MM.1S (cell line): Measurements from ENCODE around the gene CCNJ.
A peak's percentile ranks its signal among the peaks of the same experiment; 100 is the strongest.
"Not testable (repeated sequence)": the region's sequence is repeated elsewhere in the genome, so short reads cannot be mapped to it uniquely, and the experiment has no call there.

Experiments
- DNase-seq: peaks from one replicate; pipeline ENCODE4 v3.0.0-alpha.2; 2015
- H2AFZ ChIP-seq: fragments of 300-600 bp; sonication (generic); 2 replicates; pipeline ENCODE4 v1.6.0; 2016; ENCODE audit warnings: antibody characterized with exemption, low read length
- H3F3A ChIP-seq: fragments of 300-600 bp; sonication (generic); 2 replicates; pipeline ENCODE4 v1.6.1; 2016; ENCODE audit warnings: mild to moderate bottlenecking, antibody characterized with exemption, low read length, moderate library complexity, mixed read lengths; ENCODE audit not compliant: insufficient read depth
- H3K27ac ChIP-seq: fragments of 300-600 bp; sonication (generic); 2 replicates; pipeline ENCODE4 v1.5.1; 2016; ENCODE audit warnings: mild to moderate bottlenecking, low read length
- H3K27me3 ChIP-seq: fragments of 300-600 bp; sonication (generic); replicated peaks from 2 replicates; pipeline ENCODE4 v1.6.0; 2016; ENCODE audit warnings: low read length; ENCODE audit not compliant: insufficient read depth
- H3K36me3 ChIP-seq: fragments of 300-600 bp; sonication (generic); replicated peaks from 2 replicates; pipeline ENCODE4 v1.6.1; 2016; ENCODE audit warnings: mild to moderate bottlenecking, low read length, mixed read lengths; ENCODE audit not compliant: insufficient read depth
- H3K4me1 ChIP-seq: fragments of 300-600 bp; sonication (generic); 2 replicates; pipeline ENCODE4 v1.6.1; 2016; ENCODE audit warnings: low read length, mixed read lengths
- H3K4me2 ChIP-seq: fragments of 300-600 bp; sonication (generic); 2 replicates; pipeline ENCODE4 v1.6.0; 2016; ENCODE audit warnings: low read depth, low read length
- H3K4me3 ChIP-seq: fragments of 300-600 bp; sonication (generic); 2 replicates; pipeline ENCODE4 v1.5.1; 2016; ENCODE audit warnings: low read length, mixed read lengths
- H3K79me2 ChIP-seq: fragments of 300-600 bp; sonication (generic); 2 replicates; pipeline ENCODE4 v1.6.1; 2016; ENCODE audit warnings: mixed run types, low read length, mixed read lengths
- H3K9ac ChIP-seq: fragments of 300-600 bp; sonication (generic); 2 replicates; pipeline ENCODE4 v1.6.1; 2016; ENCODE audit warnings: low read length, mixed read lengths
- H3K9me2 ChIP-seq: fragments of 300-600 bp; sonication (generic); replicated peaks from 2 replicates; pipeline ENCODE4 v1.6.1; 2016; ENCODE audit warnings: mild to moderate bottlenecking, low read length, mixed read lengths; ENCODE audit not compliant: insufficient read depth
- H3K9me3 ChIP-seq: fragments of 300-600 bp; sonication (generic); replicated peaks from 2 replicates; pipeline ENCODE4 v1.6.1; 2016; ENCODE audit warnings: mild to moderate bottlenecking, low read length, mixed read lengths; ENCODE audit not compliant: insufficient read depth
- H4K20me1 ChIP-seq: fragments of 300-600 bp; sonication (generic); 2 replicates; pipeline ENCODE4 v1.6.1; 2016; ENCODE audit warnings: mild to moderate bottlenecking, low read length, moderate library complexity, mixed read lengths; ENCODE audit not compliant: insufficient read depth
- CTCF ChIP-seq: fragments of 300-600 bp; sonication (generic); IDR thresholded peaks from 2 replicates; pipeline ENCODE4 v1.5.1; 2016; ENCODE audit warnings: antibody characterized with exemption, low read length, mixed read lengths
- EZH2 ChIP-seq: fragments of 300-600 bp; sonication (generic); optimal IDR thresholded peaks from 2 replicates; pipeline ENCODE3; 2017; ENCODE audit warnings: low read depth, mild to moderate bottlenecking, antibody characterized with exemption, low read length, mixed read lengths
- EZH2phosphoT487 ChIP-seq: fragments of 300-600 bp; sonication (generic); IDR thresholded peaks from 2 replicates; pipeline ENCODE4 v1.6.1; 2018; ENCODE audit warnings: antibody characterized with exemption, low read length

Gene CCNJ

GRCh38 chr10:96043893-96044715, 721 bp downstream of the CCNJ start:
- Histone ChIP-seq H3F3A (no peaks in the 10 kb centered on the region), H3K4me2 (peak overlapping the region; percentile 66), H3K27ac (no peak overlapping the region; the same call in 1 of the 2 replicates), H3K36me3 (no peaks in the 10 kb centered on the region), H3K4me3 (peak overlapping the region; percentile 79), H3K9me3 (no peaks in the 10 kb centered on the region), H3K4me1 (no peaks in the 10 kb centered on the region), H3K27me3 (no peaks in the 10 kb centered on the region), H3K9ac (peak overlapping the region; percentile 65; the same call in 1 of the 2 replicates), H3K79me2 (no peaks in the 10 kb centered on the region), H4K20me1 (no peaks in the 10 kb centered on the region), H3K9me2 (no peaks in the 10 kb centered on the region), H2AFZ (peak overlapping the region; percentile 51)
- TF ChIP-seq EZH2phosphoT487: no peak
- DNase-seq: peak; percentile 31

DNA sequence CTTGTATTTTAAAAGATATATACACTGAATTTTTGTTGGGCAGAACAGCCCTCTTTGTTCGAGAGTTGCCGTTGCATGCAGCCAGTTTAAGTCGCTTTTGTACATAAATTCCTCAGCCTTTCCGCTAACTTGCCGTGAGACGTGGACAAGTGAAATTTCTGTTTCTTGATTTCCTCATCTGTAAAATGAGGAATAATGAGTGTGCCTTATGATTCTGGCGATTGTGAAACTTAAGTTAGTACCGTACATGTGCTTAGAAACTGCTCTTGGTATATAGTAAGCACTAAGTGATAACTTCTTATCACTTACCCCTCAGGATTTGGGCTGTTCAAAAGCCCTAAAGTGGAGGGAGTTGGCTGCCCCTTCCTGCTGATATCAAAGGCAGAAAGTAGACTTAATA, 1.4 kb downstream of the CCNJ start:
- peak overlapping the region; percentile 79 for H3K4me3 ChIP-seq
- TF ChIP-seq EZH2phosphoT487 (no peak), CTCF (no peak), EZH2 (no peak)
- H3K36me3 ChIP-seq: no peaks in the 10 kb centered on the region
- H3K27me3 ChIP-seq: no peaks in the 10 kb centered on the region
- DNase-seq: no peak
- peak overlapping the region; percentile 51 for H2AFZ ChIP-seq
- no peaks in the 10 kb centered on the region for H3K79me2 ChIP-seq
- peak overlapping the region; percentile 65; the same call in 1 of the 2 replicates for H3K9ac ChIP-seq
- no peaks in the 10 kb centered on the region for H3K4me1 ChIP-seq
- H3K9me2 ChIP-seq: no peaks in the 10 kb centered on the region
- peak overlapping the region; percentile 66 for H3K4me2 ChIP-seq
- no peaks in the 10 kb centered on the region for H3F3A ChIP-seq
- H3K9me3 ChIP-seq: no peaks in the 10 kb centered on the region
- no peak overlapping the region for H3K27ac ChIP-seq
- H4K20me1 ChIP-seq: no peaks in the 10 kb centered on the region

DNA sequence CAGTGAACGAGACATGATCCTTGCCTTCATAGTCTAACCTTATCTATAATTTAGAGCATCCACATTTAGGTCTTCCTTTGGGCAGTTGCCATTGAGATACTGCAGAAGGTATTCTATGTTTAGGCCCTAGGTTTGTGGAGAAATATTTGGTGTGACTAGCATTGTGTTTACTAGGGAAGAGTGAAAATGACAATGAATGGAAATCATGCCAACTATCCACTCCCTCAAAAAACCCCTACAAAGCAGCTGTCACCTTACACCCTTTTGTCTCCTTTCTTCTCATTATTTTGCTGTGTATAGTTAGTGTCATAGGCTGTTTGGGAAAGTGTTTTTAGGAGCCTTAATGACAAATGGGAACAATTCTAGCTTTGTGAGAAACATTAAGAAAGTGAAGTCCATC, 3.2 kb downstream of the CCNJ start:
- Histone ChIP-seq H3F3A (no peaks in the 10 kb centered on the region), H3K4me3 (no peak overlapping the region), H3K36me3 (no peaks in the 10 kb centered on the region), H3K27ac (no peak overlapping the region), H3K4me2 (no peak overlapping the region), H3K9me2 (no peaks in the 10 kb centered on the region), H3K9ac (no peak overlapping the region), H2AFZ (no peak overlapping the region), H3K9me3 (no peaks in the 10 kb centered on the region), H3K4me1 (no peaks in the 10 kb centered on the region), H3K27me3 (no peaks in the 10 kb centered on the region), H3K79me2 (no peaks in the 10 kb centered on the region), H4K20me1 (no peaks in the 10 kb centered on the region)
- no peak for DNase-seq
- no peak for TF ChIP-seq CTCF
- TF ChIP-seq EZH2phosphoT487: no peak
- no peak for TF ChIP-seq EZH2

DNA sequence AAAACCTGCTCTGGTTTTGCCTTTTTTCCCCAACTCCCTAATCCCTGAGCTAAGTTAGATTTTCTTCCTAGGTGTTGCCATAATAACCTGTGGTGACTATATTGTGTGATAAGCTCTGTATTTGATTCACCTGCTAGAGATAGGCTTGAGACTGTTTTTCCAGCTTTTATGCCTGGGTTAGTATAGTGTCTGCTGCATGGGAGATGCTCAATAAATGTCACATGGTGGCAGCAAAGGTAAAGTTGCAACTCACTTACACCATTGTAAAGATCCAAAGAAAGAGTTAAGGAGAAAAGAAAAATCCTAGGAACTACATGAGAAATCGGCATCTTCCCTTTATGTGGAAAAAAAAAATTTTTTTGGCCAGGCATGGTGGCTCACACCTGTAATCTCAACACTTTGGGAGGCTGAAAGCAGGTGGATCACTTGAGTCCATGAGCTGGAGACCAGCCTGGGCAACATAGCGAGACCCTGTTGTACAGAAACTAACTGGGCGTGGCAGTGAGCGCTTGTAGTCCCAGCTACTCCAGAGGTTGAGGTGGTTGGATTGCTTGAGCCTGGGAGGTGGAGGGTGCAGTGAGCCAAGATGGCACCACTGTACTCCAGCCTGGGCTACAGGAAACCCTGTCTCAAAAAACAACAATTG, 3.7 kb downstream of the CCNJ start:
- no peak overlapping the region for H2AFZ ChIP-seq
- H3K4me1 ChIP-seq: no peaks in the 10 kb centered on the region
- H3K9me2 ChIP-seq: no peaks in the 10 kb centered on the region
- H3F3A ChIP-seq: no peaks in the 10 kb centered on the region
- no peaks in the 10 kb centered on the region for H3K79me2 ChIP-seq
- no peak overlapping the region for H3K27ac ChIP-seq
- H3K27me3 ChIP-seq: no peaks in the 10 kb centered on the region
- H3K36me3 ChIP-seq: no peaks in the 10 kb centered on the region
- H3K4me2 ChIP-seq: no peak overlapping the region
- no peak overlapping the region for H3K9ac ChIP-seq
- H4K20me1 ChIP-seq: no peaks in the 10 kb centered on the region
- H3K4me3 ChIP-seq: no peak overlapping the region
- TF ChIP-seq EZH2phosphoT487: no peak
- TF ChIP-seq CTCF: 0 out of 2 replicates have a peak, but pooled peaks have one; percentile 6
- H3K9me3 ChIP-seq: no peaks in the 10 kb centered on the region
- DNase-seq: no peak

DNA sequence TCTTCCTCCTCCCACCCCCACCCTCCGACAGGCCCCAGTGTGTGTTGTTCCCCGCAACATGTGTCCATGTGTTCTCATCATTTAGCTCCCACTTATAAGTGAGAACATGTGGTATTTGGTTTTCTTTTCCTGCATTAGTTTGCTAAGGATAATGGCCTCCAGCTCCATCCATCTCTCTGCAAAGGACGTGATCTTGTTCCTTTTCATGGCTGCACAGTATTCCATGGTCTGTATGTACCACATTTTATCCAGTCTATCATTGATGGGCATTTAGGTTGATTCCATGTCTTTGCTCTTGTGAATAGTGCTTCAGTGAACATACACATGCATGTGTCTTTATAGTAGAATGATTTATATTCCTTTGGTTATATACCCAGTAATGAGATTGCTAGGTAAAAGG, 4.5 kb downstream of the CCNJ start:
- H3K79me2 ChIP-seq, H3K4me3 ChIP-seq, H2AFZ ChIP-seq, H3K4me2 ChIP-seq, H3K9me2 ChIP-seq, DNase-seq, H3F3A ChIP-seq, H3K27me3 ChIP-seq, H3K27ac ChIP-seq, H3K4me1 ChIP-seq, H4K20me1 ChIP-seq, H3K9ac ChIP-seq, H3K36me3 ChIP-seq, H3K9me3 ChIP-seq: not testable (repeated sequence)
